Activated CD4-positive, alpha-beta T cell treated with anti-CD3 and anti-CD28 coated beads, Interleukin-2, amount 10 ng/mL, durations not matched to agents 24 days and 14 days (primary cell): ENCODE data around the gene ZFP69B. TPM values are rescaled to one million over a fixed set of nuclear protein-coding genes. Genes with fewer than 3 reads are reported as not detected.

Experiments used
- DNase-seq: peaks from one replicate; pipeline ENCODE4 v3.0.0; 2022
- H3K27ac Mint-ChIP-seq: one replicate; pipeline ENCODE4 v1.8.0; 2022; ENCODE audit warnings: mild to moderate bottlenecking, mixed read lengths
- H3K27me3 Mint-ChIP-seq: one replicate; pipeline ENCODE4 v1.8.0; 2022; ENCODE audit warnings: mixed read lengths
- H3K36me3 Mint-ChIP-seq: one replicate; pipeline ENCODE4 v1.8.0; 2022; ENCODE audit warnings: low read depth, mild to moderate bottlenecking, mixed read lengths
- H3K4me1 Mint-ChIP-seq: one replicate; pipeline ENCODE4 v1.8.0; 2021; ENCODE audit warnings: mixed read lengths
- H3K4me3 Mint-ChIP-seq: one replicate; pipeline ENCODE4 v1.8.0; 2022; ENCODE audit warnings: mild to moderate bottlenecking, moderate library complexity, mixed read lengths
- H3K9me3 Mint-ChIP-seq: one replicate; pipeline ENCODE4 v1.8.0; 2021; ENCODE audit warnings: mixed read lengths
- intact Hi-C: fragments of 100-400 bp; cut with micrococcal nuclease; formaldehyde crosslinking; loops from one replicate; pipeline ENCODE4 v1.15.1; 2023
- total RNA-seq: library from RNA; stranded (reverse); gene quantifications from 2 replicates; pipeline ENCODE4 v1.2.3, GENCODE V29; 2022

Gene ZFP69B
- total RNA-seq: 5.5 and 6.3 TPM in 2 replicates

- Mint-ChIP-seq H3K9me3 (peaks cover 26% of the 10 kb centered on the region), H3K4me3 (peak within 1 kb of the TSS; percentile 78), H3K36me3 (peaks cover 59% of the 10 kb centered on the region), H3K27me3 (no peaks in the 10 kb centered on the region), H3K4me1 (peaks cover 28% of the 10 kb centered on the region), H3K27ac (peak within 1 kb of the TSS; percentile 91)
- intact Hi-C loops: loop anchor here (2.0 to 5.0 kb wide), 5 partner anchors 27 to 83 kb away; partner anchors contain the start of genes SMAP2 and ZFP69
- peak; percentile 97 for DNase-seq
These were observed at the start of gene ZFP69B for GRCh38 chr1:40449684-40450494. Gene ZFP69B, plus strand, starts transcription at chr1:40450476. Its CDS starts 486 bp downstream, at chr1:40450962.

GRCh38 chr1:40401473-40402201 is 48.6 kb upstream of the ZFP69B start:
- Mint-ChIP-seq H3K9me3 (peaks cover 4% of the 10 kb centered on the region), H3K27ac (peak overlapping the region; percentile 86), H3K4me3 (peak overlapping the region; percentile 54), H3K27me3 (no peaks in the 10 kb centered on the region), H3K36me3 (peaks cover 45% of the 10 kb centered on the region), H3K4me1 (peaks cover 72% of the 10 kb centered on the region)
- no peak for DNase-seq
- intact Hi-C loops: loop anchor here (2.0 to 5.0 kb wide), 3 partner anchors 17 to 139 kb away; partner anchors contain the start of gene ZFP69B

GRCh38 chr1:40404670-40405462 is 45.4 kb upstream of the ZFP69B start:
- Mint-ChIP-seq H3K36me3 (peaks cover 45% of the 10 kb centered on the region), H3K27me3 (no peaks in the 10 kb centered on the region), H3K4me1 (peaks cover 50% of the 10 kb centered on the region), H3K27ac (peak overlapping the region; percentile 95), H3K4me3 (peak overlapping the region; percentile 77), H3K9me3 (peaks cover 4% of the 10 kb centered on the region)
- peak; percentile 82 for DNase-seq
- intact Hi-C loops: loop anchor here (1.0 to 5.0 kb wide), 4 partner anchors 20 to 252 kb away; no protein-coding TSS in a partner anchor

GRCh38 chr1:40405812-40406211 is 44.5 kb upstream of the ZFP69B start:
- H3K4me3 Mint-ChIP-seq: no peak overlapping the region
- no peaks in the 10 kb centered on the region for H3K9me3 Mint-ChIP-seq
- no peaks in the 10 kb centered on the region for H3K27me3 Mint-ChIP-seq
- intact Hi-C loops: loop anchor here (2.0 kb wide), 1 partner anchor 253 kb away; no protein-coding TSS in a partner anchor
- peak overlapping the region; percentile 1 for H3K27ac Mint-ChIP-seq
- DNase-seq: no peak
- H3K36me3 Mint-ChIP-seq: peaks cover 43% of the 10 kb centered on the region
- H3K4me1 Mint-ChIP-seq: peaks cover 41% of the 10 kb centered on the region

GRCh38 chr1:40407453-40407852 is 42.8 kb upstream of the ZFP69B start:
- Mint-ChIP-seq H3K4me3 (no peak overlapping the region), H3K4me1 (peaks cover 28% of the 10 kb centered on the region), H3K9me3 (no peaks in the 10 kb centered on the region), H3K27ac (no peak overlapping the region), H3K27me3 (no peaks in the 10 kb centered on the region), H3K36me3 (peaks cover 48% of the 10 kb centered on the region)
- intact Hi-C loops: no loop called here
- no peak for DNase-seq

GRCh38 chr1:40409467-40409866 is 40.8 kb upstream of the ZFP69B start:
- Mint-ChIP-seq H3K27me3 (no peaks in the 10 kb centered on the region), H3K36me3 (peaks cover 62% of the 10 kb centered on the region), H3K27ac (no peak overlapping the region), H3K9me3 (no peaks in the 10 kb centered on the region), H3K4me3 (no peak overlapping the region), H3K4me1 (peaks cover 26% of the 10 kb centered on the region)
- DNase-seq: no peak
- intact Hi-C loops: no loop called here

- Mint-ChIP-seq H3K4me1 (peaks cover 19% of the 10 kb centered on the region), H3K9me3 (no peaks in the 10 kb centered on the region), H3K27ac (no peak overlapping the region), H3K36me3 (peaks cover 78% of the 10 kb centered on the region), H3K4me3 (no peak overlapping the region), H3K27me3 (no peaks in the 10 kb centered on the region)
- intact Hi-C loops: no loop called here
- no peak for DNase-seq
These were observed 39.0 kb upstream of the ZFP69B start for GRCh38 chr1:40411294-40411693.

GRCh38 chr1:40411843-40412242 is 38.4 kb upstream of the ZFP69B start:
- no peak for DNase-seq
- Mint-ChIP-seq H3K4me1 (peaks cover 19% of the 10 kb centered on the region), H3K27ac (no peak overlapping the region), H3K36me3 (peaks cover 82% of the 10 kb centered on the region), H3K9me3 (no peaks in the 10 kb centered on the region), H3K4me3 (no peak overlapping the region), H3K27me3 (no peaks in the 10 kb centered on the region)
- intact Hi-C loops: no loop called here

- Mint-ChIP-seq H3K4me1 (peaks cover 26% of the 10 kb centered on the region), H3K27ac (peak overlapping the region; percentile 73), H3K9me3 (no peaks in the 10 kb centered on the region), H3K4me3 (no peak overlapping the region), H3K27me3 (no peaks in the 10 kb centered on the region), H3K36me3 (peaks cover 90% of the 10 kb centered on the region)
- intact Hi-C loops: no loop called here
- DNase-seq: no peak
These were observed 36.6 kb upstream of the ZFP69B start for GRCh38 chr1:40413527-40414252.

GRCh38 chr1:40414331-40414730 is 35.9 kb upstream of the ZFP69B start:
- Mint-ChIP-seq H3K4me3 (no peak overlapping the region), H3K36me3 (peaks cover 87% of the 10 kb centered on the region), H3K27me3 (no peaks in the 10 kb centered on the region)

GRCh38 chr1:40416709-40417108 is 33.6 kb upstream of the ZFP69B start:
- Mint-ChIP-seq H3K36me3 (peaks cover 87% of the 10 kb centered on the region), H3K4me1 (peaks cover 29% of the 10 kb centered on the region), H3K4me3 (no peak overlapping the region), H3K27ac (no peak overlapping the region), H3K27me3 (no peaks in the 10 kb centered on the region), H3K9me3 (no peaks in the 10 kb centered on the region)
- DNase-seq: no peak
- intact Hi-C loops: no loop called here

More at GRCh38 chr1:40414331-40414730, 35.9 kb upstream of the ZFP69B start:
- intact Hi-C loops: no loop called here
- Mint-ChIP-seq H3K27ac (peak overlapping the region; percentile 73), H3K9me3 (no peaks in the 10 kb centered on the region), H3K4me1 (peaks cover 27% of the 10 kb centered on the region)
- no peak for DNase-seq

GRCh38 chr1:40421431-40422384 is 28.6 kb upstream of the ZFP69B start:
- Mint-ChIP-seq H3K27me3 (no peaks in the 10 kb centered on the region), H3K36me3 (peaks cover 85% of the 10 kb centered on the region), H3K27ac (peak overlapping the region; percentile 23), H3K4me3 (no peak overlapping the region), H3K9me3 (peaks cover 8% of the 10 kb centered on the region), H3K4me1 (peaks cover 17% of the 10 kb centered on the region)
- intact Hi-C loops: no loop called here
- no peak for DNase-seq
